Suprapubic skin (tissue), 4 donors: ENCODE measurements around the gene UQCR11. TPM values are rescaled to one million over a fixed set of nuclear protein-coding genes. Genes with fewer than 3 reads are reported as not detected.

ENCODE experiments used
- DNase-seq, 2 donors: peaks; one replicate each; pipeline ENCODE4 v3.0.0-alpha.2; 2019; ENCODE audit warnings: low spot score in 2 of 2
- H3K27ac ChIP-seq: fragments of 200-600 bp; sonication (generic); one replicate; pipeline ENCODE4 v1.5.1; 2019
- H3K27me3 ChIP-seq: fragments of 200-600 bp; sonication (generic); one replicate; pipeline ENCODE4 v1.5.1; 2019
- H3K36me3 ChIP-seq: fragments of 200-600 bp; sonication (generic); one replicate; pipeline ENCODE4 v1.5.1; 2019
- H3K4me1 ChIP-seq: fragments of 200-600 bp; sonication (generic); one replicate; pipeline ENCODE4 v1.5.1; 2019
- H3K4me3 ChIP-seq: fragments of 200-600 bp; sonication (generic); one replicate; pipeline ENCODE4 v1.5.1; 2019; ENCODE audit warnings: mild to moderate bottlenecking
- H3K9me3 ChIP-seq: fragments of 200-600 bp; sonication (generic); one replicate; pipeline ENCODE4 v1.5.1; 2019
- EP300 ChIP-seq: sonication (generic); formaldehyde crosslinking; IDR thresholded peaks from one replicate; pipeline ENCODE4 v1.6.1; 2017; ENCODE audit warnings: antibody characterized with exemption
- POLR2A ChIP-seq, 2 donors: fragments of 450-650 bp; IDR thresholded peaks; one replicate each; pipeline ENCODE4 v1.6.1; 2017; ENCODE audit warnings: antibody characterized with exemption in 2 of 2, mild to moderate bottlenecking in 2 of 2, moderate library complexity in 2 of 2
- POLR2AphosphoS5 ChIP-seq, 3 donors: sonication (generic); formaldehyde crosslinking; IDR thresholded peaks; one replicate each; pipeline ENCODE4 v1.6.1; 2017; ENCODE audit warnings: antibody characterized with exemption in 3 of 3
- WGBS: methylation state at CpG from one replicate; pipeline ENCODE4 v1.1.5; 2018; 5-methylcytosine and 5-hydroxymethylcytosine counted together
- total RNA-seq, 4 donors: library from RNA; depleted of rRNA; stranded (reverse); fragments of >200 nt; gene quantifications; one replicate each; pipeline ENCODE4 v1.1.0, GENCODE V29; 2016
- TF ChIP-seq, protein P1 (sequence below), 2 donors: fragments of 200-600 bp in 1 of 2; fragments of 450-650 bp in 1 of 2; sonication (generic) in 1 of 2; IDR thresholded peaks; one replicate each; pipeline ENCODE4 v1.5.1; 2016 to 2019; ENCODE audit warnings: antibody characterized with exemption in 2 of 2, mild to moderate bottlenecking in 1 of 2, moderate library complexity in 1 of 2

Gene UQCR11
- total RNA-seq, 4 donors from 2014 or later, result 33.4 to 73.1 (median 59.4) TPM

DNA sequence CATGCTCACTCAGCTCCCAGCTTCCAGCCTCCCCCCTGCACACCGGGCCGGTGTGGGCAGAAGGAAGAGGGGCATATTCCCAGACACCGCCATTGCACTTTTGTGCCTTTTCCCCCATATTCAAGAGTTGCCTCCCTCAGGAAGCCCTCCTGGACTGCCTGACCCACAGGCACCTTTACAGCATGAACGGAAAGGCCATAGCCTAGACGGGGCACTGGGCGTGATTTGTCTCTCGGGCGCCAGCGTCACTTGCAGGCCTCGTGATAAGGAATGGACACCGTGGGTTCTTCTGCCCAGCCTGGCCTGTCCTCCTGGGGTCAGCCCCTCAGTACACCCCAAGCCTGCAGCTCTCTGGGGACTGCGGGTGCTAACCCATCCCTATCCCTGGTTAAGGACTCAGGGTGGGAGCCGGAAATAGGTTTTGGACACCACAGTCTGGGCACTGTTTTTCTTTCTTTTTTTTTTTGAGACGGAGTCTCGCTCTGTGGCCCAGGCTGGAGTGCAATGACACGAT is 933 bp upstream of the UQCR11 start:
- Histone ChIP-seq H3K36me3 (peaks cover 22% of the 10 kb centered on the region), H3K27me3 (no peaks in the 10 kb centered on the region), H3K4me1 (peaks cover 40% of the 10 kb centered on the region), H3K4me3 (peak overlapping the region; percentile 70), H3K27ac (peak overlapping the region; percentile 85), H3K9me3 (no peaks in the 10 kb centered on the region)
- no peak for DNase-seq
- TF ChIP-seq, protein P1, sequence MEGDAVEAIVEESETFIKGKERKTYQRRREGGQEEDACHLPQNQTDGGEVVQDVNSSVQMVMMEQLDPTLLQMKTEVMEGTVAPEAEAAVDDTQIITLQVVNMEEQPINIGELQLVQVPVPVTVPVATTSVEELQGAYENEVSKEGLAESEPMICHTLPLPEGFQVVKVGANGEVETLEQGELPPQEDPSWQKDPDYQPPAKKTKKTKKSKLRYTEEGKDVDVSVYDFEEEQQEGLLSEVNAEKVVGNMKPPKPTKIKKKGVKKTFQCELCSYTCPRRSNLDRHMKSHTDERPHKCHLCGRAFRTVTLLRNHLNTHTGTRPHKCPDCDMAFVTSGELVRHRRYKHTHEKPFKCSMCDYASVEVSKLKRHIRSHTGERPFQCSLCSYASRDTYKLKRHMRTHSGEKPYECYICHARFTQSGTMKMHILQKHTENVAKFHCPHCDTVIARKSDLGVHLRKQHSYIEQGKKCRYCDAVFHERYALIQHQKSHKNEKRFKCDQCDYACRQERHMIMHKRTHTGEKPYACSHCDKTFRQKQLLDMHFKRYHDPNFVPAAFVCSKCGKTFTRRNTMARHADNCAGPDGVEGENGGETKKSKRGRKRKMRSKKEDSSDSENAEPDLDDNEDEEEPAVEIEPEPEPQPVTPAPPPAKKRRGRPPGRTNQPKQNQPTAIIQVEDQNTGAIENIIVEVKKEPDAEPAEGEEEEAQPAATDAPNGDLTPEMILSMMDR (IDR thresholded peaks at IDR 0.05), result no peak
- TF ChIP-seq POLR2AphosphoS5 (IDR thresholded peaks at IDR 0.05), result no peak
- TF ChIP-seq POLR2A (IDR thresholded peaks at IDR 0.05), result no peak
- no peak for TF ChIP-seq EP300
- WGBS, result 15% methylated on average over 16 of the region's 16 CpGs

DNA sequence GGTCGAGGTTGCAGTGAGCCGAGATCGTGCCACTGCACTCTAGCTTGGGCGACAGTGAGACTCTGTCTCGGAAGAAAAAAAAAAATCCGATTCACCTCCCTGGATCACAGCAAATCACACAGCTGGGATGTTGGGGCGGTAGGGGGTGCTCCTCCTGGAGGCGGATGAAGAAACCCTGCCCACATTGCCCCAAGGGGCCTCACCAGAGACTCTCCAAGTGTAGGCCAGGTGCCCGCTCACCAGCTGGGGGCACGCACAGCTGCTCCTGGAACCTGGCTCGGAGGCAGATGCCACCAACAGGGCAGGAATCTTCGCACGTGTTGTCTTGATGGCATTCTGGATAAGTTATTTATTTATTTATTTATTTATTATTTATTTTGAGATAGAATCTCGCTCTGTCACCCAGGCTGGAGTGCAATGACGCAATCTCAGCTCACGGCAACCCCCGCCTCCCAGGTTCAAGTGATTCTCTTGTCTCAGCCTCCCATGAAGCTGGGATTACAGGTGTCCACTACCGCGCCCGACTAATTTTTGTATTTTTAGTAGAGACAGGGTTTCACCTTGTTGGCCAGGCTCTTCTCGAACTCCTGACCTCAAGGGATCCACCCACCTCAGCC is 3.1 kb downstream of the UQCR11 start:
- H3K4me3 ChIP-seq, result no peak overlapping the region
- H3K9me3 ChIP-seq, result no peaks in the 10 kb centered on the region
- H3K4me1 ChIP-seq, result peaks cover 35% of the 10 kb centered on the region
- no peaks in the 10 kb centered on the region for H3K27me3 ChIP-seq
- WGBS, result 90% methylated on average over 21 of the region's 21 CpGs
- H3K36me3 ChIP-seq, result peaks cover 33% of the 10 kb centered on the region
- DNase-seq, result no peak
- H3K27ac ChIP-seq, result no peak overlapping the region
- TF ChIP-seq, protein P1 (IDR thresholded peaks at IDR 0.05), result no peak
- no peak for TF ChIP-seq POLR2AphosphoS5 (IDR thresholded peaks at IDR 0.05)
- TF ChIP-seq EP300, result no peak
- TF ChIP-seq POLR2A (IDR thresholded peaks at IDR 0.05), result no peak

DNA sequence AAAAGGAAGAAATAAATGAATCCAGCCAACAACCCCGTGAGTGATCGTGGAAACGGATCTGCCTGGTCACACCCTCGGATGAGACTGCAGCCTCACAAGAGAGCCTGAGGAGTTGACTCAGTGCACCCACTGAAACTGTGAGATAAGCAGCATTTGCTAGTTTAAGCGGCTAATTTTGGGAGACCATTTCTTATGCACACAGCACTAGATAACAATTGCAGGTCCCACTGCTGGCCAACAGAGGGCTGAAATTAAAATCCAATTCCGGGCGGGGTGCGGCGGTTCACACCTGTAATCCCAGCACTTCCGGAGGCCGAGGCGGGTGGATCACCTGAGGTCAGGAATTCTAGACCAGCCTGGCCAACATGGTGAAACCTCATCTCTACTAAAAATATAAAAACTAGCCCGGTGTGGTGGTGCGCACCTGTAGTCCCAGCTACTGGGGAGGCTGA is 3.6 kb downstream of the UQCR11 start:
- Histone ChIP-seq H3K36me3 (peaks cover 38% of the 10 kb centered on the region), H3K27me3 (no peaks in the 10 kb centered on the region), H3K4me3 (no peak overlapping the region), H3K4me1 (peaks cover 35% of the 10 kb centered on the region), H3K27ac (no peak overlapping the region), H3K9me3 (no peaks in the 10 kb centered on the region)
- DNase-seq, result no peak
- WGBS, result 90% methylated on average over 14 of the region's 14 CpGs
- TF ChIP-seq, protein P1 (IDR thresholded peaks at IDR 0.05), result peak in 1 of 2 donors; percentile 8
- TF ChIP-seq POLR2A (IDR thresholded peaks at IDR 0.05), result no peak

DNA sequence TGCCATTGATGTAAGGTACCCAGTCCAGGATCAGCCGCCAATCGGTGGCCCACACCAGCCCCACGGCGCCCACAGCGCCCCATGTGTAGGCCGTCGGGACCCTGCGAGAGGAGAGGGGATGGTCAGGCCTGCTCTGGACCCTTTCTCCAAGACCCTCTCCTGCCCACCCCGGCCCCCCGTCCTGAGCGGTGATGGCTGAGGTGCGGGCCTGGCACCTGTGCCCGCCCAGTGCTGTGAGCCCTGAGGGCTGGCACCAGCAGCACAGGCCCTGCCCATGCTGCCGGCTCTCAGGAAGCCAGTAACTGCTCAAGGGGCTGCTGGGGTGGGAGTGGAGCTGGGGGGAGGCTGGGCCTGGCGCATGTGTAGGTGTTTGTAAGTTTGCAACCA is 5.8 kb downstream of the UQCR11 start:
- Histone ChIP-seq H3K4me3 (no peak overlapping the region), H3K36me3 (peaks cover 53% of the 10 kb centered on the region), H3K27me3 (no peaks in the 10 kb centered on the region), H3K9me3 (no peaks in the 10 kb centered on the region), H3K4me1 (peaks cover 22% of the 10 kb centered on the region), H3K27ac (no peak overlapping the region)
- no CpG with 5 or more reads among the region's 15 CpGs for WGBS
- TF ChIP-seq POLR2AphosphoS5 (IDR thresholded peaks at IDR 0.05), result no peak
- no peak for DNase-seq

DNA sequence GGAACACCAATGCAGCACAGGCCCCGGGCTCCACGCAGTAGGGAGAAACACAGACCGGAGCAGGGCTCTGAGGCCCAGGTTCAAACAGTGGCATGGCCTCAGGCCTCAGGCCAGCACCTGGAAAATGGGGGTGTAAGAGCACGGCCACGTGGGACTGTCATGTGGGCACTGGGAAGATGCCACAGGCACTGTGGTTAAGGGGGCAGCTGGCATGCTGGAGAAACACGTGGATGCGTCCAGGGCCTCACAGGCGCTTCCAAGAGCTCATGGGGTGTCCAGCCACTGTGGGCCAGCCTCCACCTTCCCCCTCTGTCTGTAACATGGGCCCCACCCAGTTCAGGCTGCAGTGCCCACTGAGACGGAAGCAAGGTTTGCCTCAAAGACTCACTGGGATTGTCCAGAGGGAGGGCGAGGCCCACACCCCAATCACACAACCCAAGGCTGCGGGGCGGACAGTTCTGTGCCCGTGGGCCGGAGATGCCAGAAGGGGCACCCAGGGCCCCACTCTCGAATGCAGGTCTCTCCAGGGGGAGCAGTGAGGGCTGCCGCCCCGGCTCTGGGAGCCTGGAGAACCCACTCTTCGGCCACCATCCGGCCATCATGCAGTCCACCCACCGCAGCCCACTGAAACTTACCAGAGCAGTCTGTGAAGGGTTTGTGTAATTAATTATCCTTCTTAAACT is 6.3 kb downstream of the UQCR11 start:
- DNase-seq, result no peak
- Histone ChIP-seq H3K9me3 (no peaks in the 10 kb centered on the region), H3K4me3 (no peak overlapping the region), H3K36me3 (peaks cover 53% of the 10 kb centered on the region), H3K4me1 (peaks cover 17% of the 10 kb centered on the region), H3K27ac (no peak overlapping the region), H3K27me3 (no peaks in the 10 kb centered on the region)
- 88% methylated on average over 13 of the region's 20 CpGs for WGBS
- TF ChIP-seq, protein P1 (IDR thresholded peaks at IDR 0.05), result no peak
- TF ChIP-seq EP300 (no peak), POLR2A (IDR thresholded peaks at IDR 0.05) (no peak), POLR2AphosphoS5 (IDR thresholded peaks at IDR 0.05) (no peak)
